Measurements from ENCODE around the gene TRIM66. TPM values are rescaled to one million over a fixed set of nuclear protein-coding genes. Genes with fewer than 3 reads are reported as not detected.

The TRIM66 gene
- total RNA-seq, 1 donor from 2014 or later: 7.3 TPM

DNA sequence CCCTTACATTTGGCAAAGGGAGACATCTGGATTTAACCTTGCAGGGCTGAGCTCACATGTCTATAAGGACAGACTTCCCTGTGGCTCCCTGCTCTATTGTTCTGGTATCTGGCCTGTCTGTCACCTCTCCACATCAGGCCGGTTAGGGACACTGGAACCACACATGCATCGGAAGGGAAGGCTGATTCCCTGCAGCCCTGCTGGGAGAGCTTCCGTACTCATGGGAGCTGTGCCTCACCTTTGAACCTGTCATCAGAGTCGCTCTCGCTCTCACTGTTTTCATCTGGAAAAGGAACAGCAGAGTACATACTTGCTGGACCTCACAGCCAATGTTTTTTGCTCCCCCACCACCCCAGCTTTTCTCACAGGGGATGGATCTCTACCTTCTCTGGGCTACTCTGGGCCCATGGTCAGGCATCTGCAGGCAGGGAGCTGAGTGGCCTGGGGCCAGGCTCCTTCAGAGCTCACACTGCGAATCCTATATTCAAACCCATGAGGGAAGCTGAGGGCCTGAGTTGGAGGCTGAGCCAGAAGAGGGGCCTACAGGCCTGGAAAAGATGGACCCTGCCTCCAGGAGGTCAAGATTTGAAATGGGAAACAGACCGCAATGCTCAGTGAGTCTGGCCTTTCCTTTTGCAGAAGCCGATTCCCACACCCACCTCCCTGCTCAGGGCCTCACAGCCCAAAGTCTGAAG, 31.4 kb upstream of the TRIM66 start:
- no peak for DNase-seq (ENCODE audit: low read depth, low spot score)

- no peak for DNase-seq (ENCODE audit: low read depth, low spot score)
Measured at GRCh38 chr11:8712506-8712905, 30.0 kb upstream of the TRIM66 start.

- DNase-seq (ENCODE audit: low read depth, low spot score): no peak
Measured at GRCh38 chr11:8711895-8712442, 29.5 kb upstream of the TRIM66 start.

- DNase-seq (ENCODE audit: low read depth, low spot score): no peak
Measured at GRCh38 chr11:8709777-8710176, 27.3 kb upstream of the TRIM66 start.

- no peak for DNase-seq (ENCODE audit: low read depth, low spot score)
Measured at GRCh38 chr11:8709002-8709672, 26.7 kb upstream of the TRIM66 start.

DNA sequence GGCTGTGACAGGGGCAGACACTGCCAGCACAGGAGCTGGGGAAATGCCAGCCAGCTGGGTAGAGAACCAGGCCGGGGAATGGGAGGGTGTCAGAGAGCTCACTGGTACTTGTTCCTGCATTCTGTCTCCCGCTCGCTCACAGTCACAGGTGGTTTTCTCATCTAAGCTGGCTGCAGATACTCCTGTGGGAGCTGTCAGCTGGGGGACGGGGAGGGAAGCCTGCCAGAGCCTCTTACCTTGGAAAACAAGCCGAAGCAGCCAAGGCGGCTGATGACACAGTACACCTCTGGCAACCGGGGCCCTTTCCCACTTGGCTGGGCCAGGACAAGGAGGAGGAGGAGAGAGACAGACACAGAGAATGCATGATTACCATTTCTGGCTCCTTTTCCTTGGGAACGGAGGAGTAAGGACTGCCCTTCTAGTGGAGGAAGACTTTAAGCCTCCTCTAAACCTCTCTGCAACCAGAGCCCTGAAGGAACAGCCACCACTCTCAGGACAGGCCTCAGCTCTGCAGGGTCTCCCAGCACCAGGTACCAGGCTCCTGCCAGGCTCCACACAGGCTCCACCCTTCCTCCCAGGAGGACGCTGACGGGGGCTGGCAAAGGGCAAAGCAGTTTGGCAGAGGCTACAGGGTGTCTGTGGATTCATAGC, 25.2 kb upstream of the TRIM66 start:
- no peak for DNase-seq (ENCODE audit: low read depth, low spot score)

GRCh38 chr11:8706673-8707432, 24.4 kb upstream of the TRIM66 start:
- DNase-seq (ENCODE audit: low read depth, low spot score): no peak

- no peak for DNase-seq (ENCODE audit: low read depth, low spot score)
Measured at GRCh38 chr11:8705146-8705545, 22.7 kb upstream of the TRIM66 start.

- no peak for DNase-seq (ENCODE audit: low read depth, low spot score)
Measured at GRCh38 chr11:8704136-8704535, 21.7 kb upstream of the TRIM66 start.

- DNase-seq (ENCODE audit: low read depth, low spot score): no peak
Measured at GRCh38 chr11:8702598-8702915, 20.1 kb upstream of the TRIM66 start.

- no peak for DNase-seq (ENCODE audit: low read depth, low spot score)
Measured at GRCh38 chr11:8701891-8702597, 19.6 kb upstream of the TRIM66 start.

GRCh38 chr11:8699903-8700302, 17.4 kb upstream of the TRIM66 start:
- DNase-seq (ENCODE audit: low read depth, low spot score): no peak

DNA sequence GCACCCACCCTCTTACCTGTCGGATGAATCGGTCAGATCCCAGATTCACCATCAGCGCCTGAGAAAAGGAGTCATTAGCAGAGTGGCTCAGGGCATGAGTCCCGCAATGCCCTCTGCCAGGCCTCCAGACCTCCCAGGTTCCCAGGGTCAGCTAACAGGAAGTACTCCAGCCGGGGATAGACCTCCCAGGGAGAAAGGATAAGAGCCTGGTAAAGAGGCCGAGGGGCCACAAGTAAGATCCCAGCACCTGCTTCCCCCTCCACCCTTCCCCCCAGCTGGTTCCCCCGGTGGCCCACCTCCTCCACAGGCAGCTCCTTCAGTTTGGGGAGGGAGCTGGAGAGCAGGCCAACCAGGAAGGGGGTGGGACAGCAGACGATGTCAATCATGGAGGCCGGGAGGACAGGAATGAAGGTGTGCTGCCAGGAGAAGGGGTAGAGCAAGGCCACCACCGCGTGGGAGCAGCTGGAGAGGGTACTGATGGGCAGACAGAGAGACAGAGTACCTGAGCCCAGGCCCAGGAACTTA, 16.5 kb upstream of the TRIM66 start:
- no peak for DNase-seq (ENCODE audit: low read depth, low spot score)

- no peak for DNase-seq (ENCODE audit: low read depth, low spot score)
Measured at GRCh38 chr11:8698379-8698851, 15.9 kb upstream of the TRIM66 start.

- DNase-seq (ENCODE audit: low read depth, low spot score): no peak
Measured at GRCh38 chr11:8697054-8697453, 14.6 kb upstream of the TRIM66 start.

GRCh38 chr11:8694137-8694536, 11.7 kb upstream of the TRIM66 start:
- no peak for DNase-seq (ENCODE audit: low read depth, low spot score)

- DNase-seq (ENCODE audit: low read depth, low spot score): no peak
Measured at GRCh38 chr11:8693555-8693954, 11.1 kb upstream of the TRIM66 start.

DNA sequence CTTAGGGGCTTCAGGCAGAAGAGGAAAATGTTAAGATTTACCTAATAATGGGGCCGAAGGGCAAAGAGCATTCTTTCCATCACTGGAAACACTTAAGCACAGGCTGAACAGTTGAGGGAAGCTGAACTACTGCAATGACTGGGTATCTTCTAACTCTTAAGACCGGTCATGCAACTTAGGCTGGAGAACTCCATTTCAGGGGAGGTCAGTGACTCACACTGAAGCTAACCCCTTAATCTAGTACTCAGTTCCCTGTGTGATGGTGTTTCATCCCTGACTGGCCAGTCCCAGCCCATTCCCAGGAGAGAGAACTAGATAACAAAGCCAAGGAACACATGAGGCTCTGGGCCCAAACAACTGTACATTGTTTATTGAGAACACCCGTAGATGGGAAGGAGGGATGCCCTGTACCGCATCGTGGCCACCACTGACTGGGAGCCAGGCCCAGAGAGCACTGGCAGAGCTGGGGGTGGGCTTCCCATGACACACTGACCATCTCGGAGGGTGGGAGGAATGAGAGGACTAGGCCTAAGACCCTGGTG, 10.6 kb upstream of the TRIM66 start:
- no peak for DNase-seq (ENCODE audit: low read depth, low spot score)

- no peak for DNase-seq (ENCODE audit: low read depth, low spot score)
Measured at GRCh38 chr11:8692417-8692816, 10.0 kb upstream of the TRIM66 start.

GRCh38 chr11:8691601-8692000, 9.1 kb upstream of the TRIM66 start:
- DNase-seq (ENCODE audit: low read depth, low spot score): no peak
